ENCODE measurements around the gene ATXN10. TPM values are rescaled to one million over a fixed set of nuclear protein-coding genes. Genes with fewer than 3 reads are reported as not detected.

ATXN10 gene
- total and polyA plus RNA-seq, 12 donors: 11.8 to 169 (median 142) TPM

DNA sequence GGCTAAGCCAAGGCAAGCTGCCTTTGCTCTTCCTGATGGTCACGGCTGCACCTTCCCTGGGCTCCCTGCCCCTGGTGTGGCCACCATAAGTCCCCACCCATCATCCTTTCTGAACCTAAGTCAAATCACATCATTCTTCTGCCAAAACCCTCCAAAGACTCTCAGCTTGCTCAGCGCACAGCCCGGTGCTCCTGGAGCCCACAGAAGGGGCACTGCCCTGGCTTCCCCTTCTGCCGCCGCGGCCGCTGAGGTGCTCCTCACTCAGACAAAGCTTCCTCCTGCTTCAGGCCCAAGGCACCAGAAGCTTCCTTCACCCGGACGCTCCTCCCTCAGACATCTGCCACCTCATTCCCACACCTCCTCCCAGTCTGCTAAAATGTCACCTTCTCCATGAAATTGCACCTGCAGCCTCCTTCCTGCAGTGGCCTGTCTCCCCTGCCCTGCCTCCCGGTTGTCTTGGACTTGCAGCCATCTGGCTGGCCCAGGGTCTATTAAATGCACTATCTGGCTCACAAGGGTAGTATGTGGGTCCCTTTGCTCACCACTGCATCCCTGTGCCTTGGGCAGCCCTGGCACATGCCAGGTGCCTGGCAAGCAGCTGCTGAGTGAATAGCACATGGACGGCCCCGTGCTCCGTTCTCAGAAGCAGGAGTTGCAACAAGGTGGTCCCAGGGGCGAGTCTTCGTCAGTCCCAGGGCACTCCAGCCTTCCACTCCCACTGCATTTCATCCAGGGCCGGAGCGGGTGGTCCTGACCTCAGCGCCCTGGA lies 197.1 kb downstream of the ATXN10 start:
- ATAC-seq (no peak), DNase-seq (no peak)
- no peaks in the 10 kb centered on the region for H3K36me3 ChIP-seq
- H3K9me3 ChIP-seq: peaks cover 0 to 13% (median 0%) of the 10 kb centered on the region in 11 donors
- TF ChIP-seq, protein P1, sequence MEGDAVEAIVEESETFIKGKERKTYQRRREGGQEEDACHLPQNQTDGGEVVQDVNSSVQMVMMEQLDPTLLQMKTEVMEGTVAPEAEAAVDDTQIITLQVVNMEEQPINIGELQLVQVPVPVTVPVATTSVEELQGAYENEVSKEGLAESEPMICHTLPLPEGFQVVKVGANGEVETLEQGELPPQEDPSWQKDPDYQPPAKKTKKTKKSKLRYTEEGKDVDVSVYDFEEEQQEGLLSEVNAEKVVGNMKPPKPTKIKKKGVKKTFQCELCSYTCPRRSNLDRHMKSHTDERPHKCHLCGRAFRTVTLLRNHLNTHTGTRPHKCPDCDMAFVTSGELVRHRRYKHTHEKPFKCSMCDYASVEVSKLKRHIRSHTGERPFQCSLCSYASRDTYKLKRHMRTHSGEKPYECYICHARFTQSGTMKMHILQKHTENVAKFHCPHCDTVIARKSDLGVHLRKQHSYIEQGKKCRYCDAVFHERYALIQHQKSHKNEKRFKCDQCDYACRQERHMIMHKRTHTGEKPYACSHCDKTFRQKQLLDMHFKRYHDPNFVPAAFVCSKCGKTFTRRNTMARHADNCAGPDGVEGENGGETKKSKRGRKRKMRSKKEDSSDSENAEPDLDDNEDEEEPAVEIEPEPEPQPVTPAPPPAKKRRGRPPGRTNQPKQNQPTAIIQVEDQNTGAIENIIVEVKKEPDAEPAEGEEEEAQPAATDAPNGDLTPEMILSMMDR (IDR thresholded peaks at IDR 0.05): no peak
- H3K27ac ChIP-seq: no peak overlapping the region
- no peak overlapping the region for H3K4me3 ChIP-seq
- WGBS, 2 donors: 85 to 86% methylated on average over 18 of the region's 18 CpGs
- intact Hi-C loops (cut with DNase I): loop anchor here in 8 of 10 donors (2.0 to 10.0 kb wide), 5 partner anchors 30 to 294 kb away; no protein-coding TSS in a partner anchor
- peaks cover 9 to 28% (median 18%) of the 10 kb centered on the region in 9 donors for H3K4me1 ChIP-seq
- peaks cover 16 to 70% (median 41%) of the 10 kb centered on the region in 7 donors for H3K27me3 ChIP-seq

DNA sequence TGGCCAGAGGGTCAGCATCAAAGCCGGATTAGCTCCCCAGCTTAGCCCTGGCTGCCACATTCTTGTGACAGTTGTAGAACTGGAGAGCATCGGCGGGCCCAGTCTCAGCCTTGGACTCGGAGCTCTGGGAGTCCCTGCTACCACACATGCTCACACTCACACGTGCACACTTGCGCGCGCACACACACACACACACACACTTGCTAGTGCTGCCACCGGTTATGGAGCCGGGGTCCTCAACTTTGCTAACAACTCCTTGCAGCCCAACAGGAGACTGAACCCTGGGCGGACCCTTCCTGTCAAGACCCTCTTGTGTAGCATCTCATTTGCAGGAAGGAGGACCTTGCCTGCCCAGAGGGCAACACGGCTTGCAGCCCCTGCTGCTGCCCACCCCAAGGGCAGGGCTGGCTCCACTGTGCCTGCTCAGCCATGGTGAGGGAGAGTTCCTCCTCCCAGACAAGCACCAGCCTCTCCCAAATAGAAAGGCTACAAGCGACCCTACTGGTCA lies 197.8 kb downstream of the ATXN10 start:
- DNase-seq: no peak
- H3K27me3 ChIP-seq: peaks cover 16 to 69% (median 41%) of the 10 kb centered on the region in 7 donors
- H3K4me3 ChIP-seq: no peak overlapping the region
- WGBS, 2 donors: 84 to 87% methylated on average over 13 of the region's 13 CpGs
- peaks cover 0 to 13% (median 0%) of the 10 kb centered on the region in 11 donors for H3K9me3 ChIP-seq
- ATAC-seq: no peak
- intact Hi-C loops (cut with DNase I): loop anchor here in 8 of 10 donors (2.0 to 10.0 kb wide), 5 partner anchors 29 to 295 kb away; no protein-coding TSS in a partner anchor
- no peak overlapping the region for H3K27ac ChIP-seq
- H3K4me1 ChIP-seq: peaks cover 9 to 23% (median 14%) of the 10 kb centered on the region in 9 donors
- TF ChIP-seq, protein P1 (IDR thresholded peaks at IDR 0.05): no peak
- H3K36me3 ChIP-seq: no peaks in the 10 kb centered on the region

DNA sequence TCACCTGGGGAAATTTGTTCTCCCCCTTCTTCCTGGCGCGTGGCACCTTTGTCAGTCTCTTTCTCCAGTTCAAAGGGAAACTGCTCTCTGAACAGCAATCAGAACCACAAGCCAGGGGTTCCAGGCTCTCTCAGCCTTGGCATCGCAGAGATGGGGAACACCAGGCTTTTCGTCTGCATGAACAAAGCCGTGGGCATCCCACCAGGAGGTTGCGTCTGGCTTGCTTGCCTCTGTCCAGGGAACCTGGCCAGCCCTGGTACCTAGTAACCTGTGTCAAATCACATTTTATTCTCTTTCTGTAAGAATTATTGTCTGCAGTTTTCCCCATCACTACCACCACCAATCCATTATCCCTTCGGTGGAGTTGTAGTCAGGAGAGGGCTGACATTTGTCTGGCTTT lies 198.4 kb downstream of the ATXN10 start:
- ATAC-seq: no peak
- no peak for DNase-seq

GRCh38 chr22:45871721-45872120 lies 200.1 kb downstream of the ATXN10 start:
- no peak overlapping the region for H3K27ac ChIP-seq
- TF ChIP-seq, protein P1 (IDR thresholded peaks at IDR 0.05): no peak
- no peak for DNase-seq
- peaks cover 11 to 53% (median 32%) of the 10 kb centered on the region in 7 donors for H3K27me3 ChIP-seq
- peaks cover 7 to 12% (median 10%) of the 10 kb centered on the region in 9 donors for H3K4me1 ChIP-seq
- ATAC-seq: no peak
- H3K4me3 ChIP-seq: no peak overlapping the region
- H3K9me3 ChIP-seq: peaks cover 0 to 13% (median 0%) of the 10 kb centered on the region in 11 donors
- intact Hi-C loops (cut with DNase I): no loop called here
- 94 to 95% methylated on average over 6 of the region's 6 CpGs for WGBS, 2 donors
- no peaks in the 10 kb centered on the region for H3K36me3 ChIP-seq

More for the DNA sequence above, 198.4 kb downstream of the ATXN10 start:
- H3K4me3 ChIP-seq: no peak overlapping the region
- H3K27me3 ChIP-seq: peaks cover 16 to 63% (median 41%) of the 10 kb centered on the region in 7 donors
- intact Hi-C loops (cut with DNase I): no loop called here
- 93 to 95% methylated on average over 7 of the region's 7 CpGs for WGBS, 2 donors
- H3K36me3 ChIP-seq: no peaks in the 10 kb centered on the region
- TF ChIP-seq, protein P1 (IDR thresholded peaks at IDR 0.05): no peak
- H3K4me1 ChIP-seq: peaks cover 7 to 19% (median 14%) of the 10 kb centered on the region in 9 donors
- no peak overlapping the region for H3K27ac ChIP-seq
- peaks cover 0 to 13% (median 0%) of the 10 kb centered on the region in 11 donors for H3K9me3 ChIP-seq
